GM18909 (cell line): Measurements from ENCODE around the gene FGF12.

ENCODE experiments used
- ATAC-seq: cut with Tn5 transposase; IDR thresholded peaks from one replicate; pipeline ENCODE4 v1.9.1; 2021; ENCODE audit warnings: mild to moderate bottlenecking; ENCODE audit not compliant: unreplicated experiment, poor library complexity

The FGF12 gene

GRCh38 chr3:192514754-192515663 is 212.3 kb downstream of the FGF12 start:
- no peak for ATAC-seq

- no peak for ATAC-seq
Measured at GRCh38 chr3:192514081-192514753, 213.1 kb downstream of the FGF12 start.

- no peak for ATAC-seq
Measured at GRCh38 chr3:192505731-192506130, 221.6 kb downstream of the FGF12 start.

GRCh38 chr3:192501401-192501800 is 225.9 kb downstream of the FGF12 start:
- no peak for ATAC-seq

GRCh38 chr3:192496905-192497587 is 230.3 kb downstream of the FGF12 start:
- no peak for ATAC-seq

GRCh38 chr3:192494174-192494573 is 233.2 kb downstream of the FGF12 start:
- ATAC-seq = peak; percentile 80

- ATAC-seq = no peak
Measured at GRCh38 chr3:192490720-192491119, 236.6 kb downstream of the FGF12 start.

GRCh38 chr3:192489579-192489978 is 237.8 kb downstream of the FGF12 start:
- ATAC-seq = no peak

GRCh38 chr3:192487033-192487432 is 240.3 kb downstream of the FGF12 start:
- no peak for ATAC-seq

GRCh38 chr3:192482809-192483208 is 244.5 kb downstream of the FGF12 start:
- ATAC-seq = no peak

GRCh38 chr3:192482391-192482790 is 244.9 kb downstream of the FGF12 start:
- no peak for ATAC-seq

- ATAC-seq = no peak
Measured at GRCh38 chr3:192481638-192482037, 245.7 kb downstream of the FGF12 start.

- peak; percentile 96 for ATAC-seq
Measured at GRCh38 chr3:192467230-192468140, 259.9 kb downstream of the FGF12 start.

- no peak for ATAC-seq
Measured at GRCh38 chr3:192449036-192449435, 278.3 kb downstream of the FGF12 start.

GRCh38 chr3:192445770-192446644 is 281.3 kb downstream of the FGF12 start:
- ATAC-seq = no peak

- ATAC-seq = no peak
Measured at GRCh38 chr3:192444791-192445106, 282.6 kb downstream of the FGF12 start.

- peak; percentile 96 for ATAC-seq
Measured at GRCh38 chr3:192444096-192444790, 283.1 kb downstream of the FGF12 start.

GRCh38 chr3:192435241-192435640 is 292.1 kb downstream of the FGF12 start:
- no peak for ATAC-seq

GRCh38 chr3:192434186-192434585 is 293.2 kb downstream of the FGF12 start:
- peak; percentile 20 for ATAC-seq
